K562 (cell line): ENCODE data around the gene TNIK. TPM values are rescaled to one million over a fixed set of nuclear protein-coding genes. Genes with fewer than 3 reads are reported as not detected.

Experiments used
- ATAC-seq: fragments of 200-7000 bp; cut with Tn5 transposase; 3 replicates; pipeline ENCODE4 v1.9.1; 2020; ENCODE audit warnings: moderate library complexity
- BruUV-seq: library from RNA; stranded (reverse); fragments of 400-500 nt; replicated peaks from 2 replicates; lab custom pipeline; 2021; lab: Mats Ljungman, UMichigan
- CTCF ChIA-PET: fragments of 300-600 bp; formaldehyde crosslinking; extraction: SDS; loops from one replicate; lab custom pipeline; 2021; ENCODE audit warnings: low intra/inter-chr PET ratio; lab: Yijun Ruan, JAX
- POLR2A ChIA-PET: fragments of 300-600, 350-650 bp; sonication (Branson Sonifier 250); formaldehyde crosslinking; extraction: SDS; loops from one replicate; lab custom pipeline; 2021; ENCODE audit warnings: antibody characterized with exemption, inconsistent platforms; lab: Yijun Ruan, JAX
- DNase-seq, 4 experiments: peaks; one replicate each; pipeline versions ENCODE4 v3.0.0 to v3.0.0-alpha.2; 2011 to 2018; ENCODE audit warnings: low spot score in 3 of 4, mixed read lengths in 3 of 4; ENCODE audit errors: extremely low read depth in 1 of 4
- FAIRE-seq: peaks from 2 replicates; lab custom pipeline; 2011; peaks lifted over from hg19 to GRCh38; lab: Jason Lieb, UNC
- H2AFZ ChIP-seq: 2 replicates; pipeline ENCODE4 v1.6.0; 2011; ENCODE audit warnings: low read depth, low read length, control low read depth, inconsistent platforms
- H3K27ac ChIP-seq: fragments of 200-600 bp; 3 replicates; pipeline ENCODE4 v1.8.0; 2011; ENCODE audit warnings: low read depth, mild to moderate bottlenecking, control low read depth, inconsistent platforms, low read length, moderate library complexity, mixed read lengths; ENCODE audit errors: extremely low read depth
- H3K27me3 ChIP-seq, 2 experiments: fragments of 300-600 bp in 1 of 2; 2 replicates in 1 of 2; 3 replicates in 1 of 2; pipeline versions ENCODE4 v1.6.0 to v1.8.0; 2011; ENCODE audit warnings: inconsistent platforms in 2 of 2, low read length in 2 of 2, mild to moderate bottlenecking in 1 of 2, mixed read lengths in 1 of 2, moderate library complexity in 1 of 2; ENCODE audit not compliant: control insufficient read depth in 2 of 2, insufficient read depth in 2 of 2
- H3K36me3 ChIP-seq: fragments of 300-600 bp; 3 replicates; pipeline ENCODE4 v1.8.0; 2011; ENCODE audit warnings: mild to moderate bottlenecking, low read length, inconsistent platforms; ENCODE audit not compliant: control insufficient read depth, insufficient read depth
- H3K4me1 ChIP-seq, 2 experiments: fragments of 200-600 bp in 1 of 2; replicated peaks in 1 of 2; 2 replicates in 1 of 2; 3 replicates in 1 of 2; pipeline versions ENCODE4 v1.5.1 to v1.8.0; 2011; ENCODE audit warnings: inconsistent platforms in 2 of 2, low read length in 2 of 2, mild to moderate bottlenecking in 1 of 2, mixed read lengths in 1 of 2, moderate library complexity in 1 of 2; ENCODE audit not compliant: control insufficient read depth in 2 of 2, insufficient read depth in 2 of 2
- H3K4me2 ChIP-seq: 2 replicates; pipeline ENCODE4 v1.6.1; 2011; ENCODE audit warnings: low read length, control low read depth, inconsistent platforms, mixed read lengths; ENCODE audit not compliant: insufficient read depth
- H3K4me3 ChIP-seq: fragments of 200-600 bp; sonication (generic), shearing (Covaris generic); 2 replicates; pipeline ENCODE4 v1.5.1; 2016; ENCODE audit warnings: control low read depth, inconsistent platforms
- H3K79me2 ChIP-seq: fragments of 200-600 bp; 3 replicates; pipeline ENCODE4 v1.8.0; 2011; ENCODE audit warnings: low read length, inconsistent platforms; ENCODE audit not compliant: control insufficient read depth, insufficient read depth
- H3K9ac ChIP-seq, 2 experiments: 2 replicates each; pipeline versions ENCODE4 v1.6.0 to v1.6.1; 2011; ENCODE audit warnings: low read depth in 2 of 2, low read length in 2 of 2, control low read depth in 1 of 2, inconsistent platforms in 1 of 2, mild to moderate bottlenecking in 1 of 2, mixed read lengths in 1 of 2; ENCODE audit not compliant: insufficient read depth in 1 of 2
- H3K9me1 ChIP-seq: one replicate; pipeline ENCODE4 v1.6.0; 2011; ENCODE audit warnings: inconsistent platforms, mild to moderate bottlenecking, low read length, moderate library complexity; ENCODE audit not compliant: control insufficient read depth, insufficient read depth
- H3K9me3 ChIP-seq: replicated peaks from 2 replicates; pipeline ENCODE4 v1.5.1; 2011; ENCODE audit warnings: low read depth, low read length, inconsistent platforms; ENCODE audit not compliant: control insufficient read depth, insufficient read depth
- H4K20me1 ChIP-seq: replicated peaks from 2 replicates; pipeline ENCODE4 v1.6.1; 2011; ENCODE audit warnings: low read length, inconsistent platforms, mixed read lengths; ENCODE audit not compliant: control insufficient read depth, insufficient read depth
- SRSF1 ChIP-seq: fragments of 200-400 bp; formaldehyde crosslinking; IDR thresholded peaks from 2 replicates; pipeline ENCODE4 v1.6.1; 2017; ENCODE audit warnings: mild to moderate bottlenecking, low read depth, low read length, moderate library complexity
- ZNF24 ChIP-seq: fragments of 450-650 bp; IDR thresholded peaks from 2 replicates; pipeline ENCODE4 v1.6.1; 2016
- ZNF695 ChIP-seq: fragments of 450-650 bp; formaldehyde crosslinking; IDR thresholded peaks from 2 replicates; pipeline ENCODE4 v1.4.0; 2020; ENCODE audit warnings: mild to moderate bottlenecking, moderate library complexity
- WGBS: fragments of 100-300 bp; shearing (Covaris generic); methylation state at CpG from one replicate; pipeline ENCODE4 v1.1.6; 2016; ENCODE audit warnings: low coverage, mixed read lengths; ENCODE audit not compliant: insufficient coverage; ENCODE audit errors: missing lambda C conversion rate; 5-methylcytosine and 5-hydroxymethylcytosine counted together
- in situ Hi-C: fragments of 300-500 bp; cut with MboI; formaldehyde crosslinking; loops from 4 replicates; pipeline ENCODE4 v1.15.0; 2018; ENCODE audit warnings: inconsistent platforms, mixed read lengths
- intact Hi-C: fragments of 100-400 bp; cut with micrococcal nuclease; formaldehyde crosslinking; loops from 2 replicates; pipeline ENCODE4 v1.14.2; 2022
- polyA plus RNA-seq, 8 experiments: library from polyadenylated mRNA; depleted of rRNA in 4 of 8; stranded (reverse) in 5 of 8; unstranded in 3 of 8; fragments of >200 nt; fragmentation: Nextera tagmentation in 2 of 8; fragmentation: Illumina TruSeq in 1 of 8; extraction: Ambion mirVana in 2 of 8; extraction: Trizol in 1 of 8; gene quantifications; 2 replicates each; pipeline versions ENCODE4 v1.2.1 to v1.2.3, GENCODE V29; 2011 to 2014; ENCODE audit warnings: inconsistent platforms in 1 of 8, missing spikeins in 1 of 8
- total RNA-seq, 7 experiments: library from RNA; depleted of rRNA in 6 of 7; stranded (reverse); fragments of >200 nt in 6 of 7; fragmentation: Illumina TruSeq in 2 of 7; extraction: Trizol in 2 of 7; gene quantifications; 2 replicates each; pipeline versions ENCODE4 v1.2.1 to v1.2.3, GENCODE V29; 2011 to 2021; ENCODE audit warnings: low replicate concordance in 1 of 7

TNIK gene
- total and polyA plus RNA-seq, 9 of the 15 experiments (the other 6 are each of a cell fraction or from before 2014, with no cell fraction given), result 6.6 to 39.0 (median 24.7) TPM

DNA sequence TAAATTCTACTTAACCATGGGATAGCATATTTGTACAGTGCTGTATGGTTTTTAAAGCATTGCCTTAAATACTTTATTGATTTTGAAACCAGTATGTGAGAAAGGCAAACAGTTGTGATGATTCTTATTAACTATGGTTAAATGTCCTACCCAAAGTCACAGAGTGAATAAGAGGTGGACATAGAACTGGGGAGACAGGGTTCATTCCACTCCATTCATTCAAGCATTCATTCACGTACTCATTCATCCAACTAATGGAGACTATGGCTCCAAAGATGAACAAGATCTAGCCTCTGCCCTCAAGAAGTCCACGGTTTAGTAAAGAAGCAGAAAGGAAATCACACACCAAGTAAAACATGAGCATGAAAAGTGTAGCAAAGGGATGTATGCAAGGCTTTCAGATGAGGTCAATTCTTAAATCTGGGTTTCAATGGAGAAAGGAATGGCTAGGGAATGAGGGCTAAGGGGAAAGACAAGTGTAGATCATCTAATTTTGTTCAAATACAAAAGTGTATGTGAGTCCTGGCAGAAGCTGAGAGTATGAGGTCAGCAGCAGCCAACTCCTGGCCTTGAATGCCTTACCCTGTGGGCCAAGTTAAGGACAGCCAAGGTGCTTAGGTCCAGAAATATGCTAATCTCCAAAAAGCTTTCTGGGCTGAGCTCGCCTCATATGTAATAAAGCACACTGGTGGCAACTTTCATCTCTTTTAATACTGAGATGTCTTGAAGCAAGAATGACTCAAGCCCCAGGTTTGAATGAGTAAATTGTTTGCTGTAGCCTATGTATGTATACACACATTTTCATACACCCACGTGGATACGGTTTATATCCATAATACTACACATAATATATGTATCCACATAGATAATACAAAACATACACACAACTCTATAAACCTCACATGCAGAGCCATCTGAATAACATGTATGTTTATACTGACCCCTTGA, 4.3 kb downstream of the TNIK start:
- intact Hi-C loops (loop anchor here (10.0 kb wide), 1 partner anchor 81 kb away; no protein-coding TSS in a partner anchor), in situ Hi-C loops (no loop called here)
- Histone ChIP-seq H3K9me1 (peaks cover 4% of the 10 kb centered on the region), H3K27me3 (no peaks in the 10 kb centered on the region), H4K20me1 (peaks cover 31% of the 10 kb centered on the region), H3K9ac (peak overlapping the region in 1 of 2 experiments; percentile 32; a peak in 1 of 4 replicates), H3K4me3 (no peak overlapping the region), H3K4me1 (peaks cover 18 to 31% of the 10 kb centered on the region in 2 experiments; a peak in 4 of 5 replicates), H3K27ac (no peak overlapping the region), H2AFZ (no peak overlapping the region), H3K79me2 (peaks cover 98% of the 10 kb centered on the region), H3K36me3 (no peaks in the 10 kb centered on the region), H3K4me2 (no peak overlapping the region; the same call in 1 of the 2 replicates), H3K9me3 (no peaks in the 10 kb centered on the region)
- WGBS, result 6% methylated on average over 5 of the region's 5 CpGs
- 0 out of 2 replicates have a peak, but pooled peaks have one; percentile 59 for TF ChIP-seq ZNF24
- no peak for TF ChIP-seq SRSF1
- TF ChIP-seq ZNF695 (CRISPR knock-in tag), result no peak
- ChIA-PET POLR2A (interaction anchor here (1.0 to 2.3 kb wide), 5 partner anchors 9 to 199 kb away, joined by 3 to 7 read pairs (median 4); no protein-coding TSS in a partner anchor), CTCF (no interaction called here)
- ATAC-seq (no peak), FAIRE-seq (peak; percentile 48), DNase-seq (no peak)
- BruUV-seq, result no TSS peak
